ENCODE measurements around the gene PHF24. TPM values are rescaled to one million over a fixed set of nuclear protein-coding genes. Genes with fewer than 3 reads are reported as not detected.
A peak's percentile ranks its signal among the peaks of the same experiment; 100 is the strongest.

PHF24 gene
- total RNA-seq, 5 donors from 2014 or later (not counting 1 experiment from before 2014, with no cell fraction given) = not detected

DNA sequence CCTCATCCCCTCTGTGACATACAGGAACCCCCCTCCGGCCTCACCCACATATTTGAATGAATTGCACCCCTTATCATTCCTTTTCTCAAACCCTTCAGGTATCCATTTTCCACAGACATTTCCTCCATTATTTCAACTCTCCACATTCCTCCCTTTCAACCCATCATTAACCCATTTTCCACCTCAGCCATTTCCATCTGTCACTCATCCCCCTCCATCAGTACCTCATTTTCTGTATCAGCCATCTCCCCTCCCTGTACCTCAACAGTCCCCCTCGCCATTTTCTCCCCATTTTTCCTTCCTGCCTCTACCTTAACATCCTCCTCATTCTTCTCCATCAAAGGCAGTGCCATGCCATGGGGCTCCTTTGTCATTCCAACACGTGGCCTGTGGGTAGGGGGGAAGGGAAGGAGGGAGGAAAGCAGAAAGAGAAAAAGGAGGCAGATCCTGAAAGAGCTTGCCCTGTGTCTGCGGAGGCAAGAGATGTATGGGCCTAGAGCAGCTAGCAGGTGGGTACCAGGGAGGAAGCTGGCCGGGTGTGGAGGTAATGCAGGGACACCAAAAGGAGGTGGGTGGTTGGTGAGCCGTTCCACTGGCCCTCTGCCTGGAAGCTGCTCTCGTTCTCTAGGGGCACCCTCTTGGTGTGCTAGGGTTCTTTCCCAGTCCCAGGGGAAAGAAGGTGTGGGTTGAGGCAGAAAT, 33.0 kb downstream of the PHF24 start:
- ChIA-PET POLR2A (no interaction called here), CTCF (no interaction called here)
- no peak for DNase-seq
- 78% methylated on average over 4 of the region's 7 CpGs for WGBS (ENCODE audit: insufficient coverage)
- no peak overlapping the region for H3K4me3 ChIP-seq (ENCODE audit: control insufficient read depth in 1 of 2, extremely low read depth in 1 of 2, low read length in 1 of 2)
- H3K27me3 ChIP-seq (replicated peaks in 1 of 2; ENCODE audit: control insufficient read depth in 2 of 2, extremely low read depth in 1 of 2, insufficient read depth in 2 of 2, low read length in 1 of 2) = peaks cover 0 to 7% of the 10 kb centered on the region in 2 experiments
- no peaks in the 10 kb centered on the region for H3K9me3 Mint-ChIP-seq
- no peaks in the 10 kb centered on the region for H3K9me3 ChIP-seq
- H3K27ac ChIP-seq (ENCODE audit: low read length) = no peak overlapping the region
- ATAC-seq (replicated peaks in 1 of 4) = no peak
- H3K4me1 ChIP-seq (ENCODE audit: control insufficient read depth in 1 of 2, extremely low read depth in 1 of 2, insufficient read depth in 2 of 2, low read length in 2 of 2) = peaks cover 19 to 37% of the 10 kb centered on the region in 2 experiments
- H3K27ac Mint-ChIP-seq = no peak overlapping the region
- H3K36me3 ChIP-seq (ENCODE audit: control insufficient read depth in 2 of 2, extremely low read depth in 1 of 2, insufficient read depth in 1 of 2, low read length in 1 of 2) = peaks cover 0 to 2% of the 10 kb centered on the region in 2 donors
- peak overlapping the region; percentile 79 to 85 (median 83) for H3K4me3 Mint-ChIP-seq
- H3K4me1 Mint-ChIP-seq = peaks cover 40 to 45% (median 44%) of the 10 kb centered on the region in 3 donors
- H3K36me3 Mint-ChIP-seq = no peaks in the 10 kb centered on the region
- no peaks in the 10 kb centered on the region for H3K27me3 Mint-ChIP-seq

GRCh38 chr9:34991607-34992375, 33.7 kb downstream of the PHF24 start:
- H3K4me1 ChIP-seq (ENCODE audit: control insufficient read depth in 1 of 2, extremely low read depth in 1 of 2, insufficient read depth in 2 of 2, low read length in 2 of 2) = peaks cover 12 to 30% of the 10 kb centered on the region in 2 experiments
- peaks cover 33 to 40% (median 38%) of the 10 kb centered on the region in 3 donors for H3K4me1 Mint-ChIP-seq
- H3K4me3 ChIP-seq (ENCODE audit: control insufficient read depth in 1 of 2, extremely low read depth in 1 of 2, low read length in 1 of 2) = no peak overlapping the region
- ChIA-PET CTCF (no interaction called here), POLR2A (no interaction called here)
- H3K27me3 Mint-ChIP-seq = no peaks in the 10 kb centered on the region
- no peak overlapping the region for H3K27ac ChIP-seq (ENCODE audit: low read length)
- WGBS (ENCODE audit: insufficient coverage) = 58% methylated on average over 4 of the region's 15 CpGs
- DNase-seq (peak in 1 of 35 experiments; percentile 19), ATAC-seq (replicated peaks in 1 of 4) (no peak)
- no peaks in the 10 kb centered on the region for H3K9me3 Mint-ChIP-seq
- H3K9me3 ChIP-seq = no peaks in the 10 kb centered on the region
- peak overlapping the region in 1 of 3 donors; percentile 8 for H3K4me3 Mint-ChIP-seq
- H3K27ac Mint-ChIP-seq = peak overlapping the region in 1 of 2 donors; percentile 52
- H3K27me3 ChIP-seq (replicated peaks in 1 of 2; ENCODE audit: control insufficient read depth in 2 of 2, extremely low read depth in 1 of 2, insufficient read depth in 2 of 2, low read length in 1 of 2) = peaks cover 0 to 7% of the 10 kb centered on the region in 2 experiments
- peaks cover 0 to 9% of the 10 kb centered on the region in 2 donors for H3K36me3 ChIP-seq (ENCODE audit: control insufficient read depth in 2 of 2, extremely low read depth in 1 of 2, insufficient read depth in 1 of 2, low read length in 1 of 2)
- H3K36me3 Mint-ChIP-seq = peaks cover 6% of the 10 kb centered on the region

DNA sequence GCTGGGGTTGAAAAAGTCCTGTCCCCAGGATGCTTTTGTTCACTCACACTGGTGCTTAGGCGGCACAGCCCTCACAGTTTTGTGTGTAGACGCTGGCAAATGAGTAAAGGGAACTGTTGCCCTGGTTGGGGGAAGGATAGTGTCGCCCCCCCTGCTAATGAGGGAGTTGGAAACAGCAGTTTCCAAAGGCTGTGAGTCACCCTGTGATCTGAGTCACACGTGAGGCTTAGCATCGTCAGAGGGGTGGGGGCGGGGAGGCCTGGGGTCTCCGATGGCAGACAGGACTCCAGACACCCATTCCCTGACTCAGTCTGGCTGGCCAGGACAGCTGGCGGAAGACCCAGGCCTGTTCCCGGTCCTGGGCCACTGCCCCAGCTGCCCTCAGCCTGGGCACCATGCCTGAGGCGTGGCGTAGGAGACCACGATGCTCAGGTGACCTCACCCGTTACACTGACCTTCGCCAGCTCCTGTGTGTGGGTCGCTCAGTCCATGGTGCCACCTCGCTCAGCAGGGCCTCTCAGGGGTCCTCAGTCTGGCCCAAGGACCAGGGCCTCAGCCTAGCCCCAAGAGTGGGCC, 34.4 kb downstream of the PHF24 start:
- no peaks in the 10 kb centered on the region for H3K27me3 Mint-ChIP-seq
- peaks cover 26 to 33% (median 31%) of the 10 kb centered on the region in 3 donors for H3K4me1 Mint-ChIP-seq
- no peaks in the 10 kb centered on the region for H3K9me3 ChIP-seq
- no peak overlapping the region for H3K4me3 ChIP-seq (ENCODE audit: control insufficient read depth in 1 of 2, extremely low read depth in 1 of 2, low read length in 1 of 2)
- H3K27me3 ChIP-seq (replicated peaks in 1 of 2; ENCODE audit: control insufficient read depth in 2 of 2, extremely low read depth in 1 of 2, insufficient read depth in 2 of 2, low read length in 1 of 2) = peaks cover 0 to 7% of the 10 kb centered on the region in 2 experiments
- 65% methylated on average over 16 of the region's 16 CpGs for WGBS (ENCODE audit: insufficient coverage)
- DNase-seq (peak in 2 of 35 experiments; percentile 10 to 27), ATAC-seq (replicated peaks in 1 of 4) (no peak)
- ChIA-PET CTCF (no interaction called here), POLR2A (no interaction called here)
- no peak overlapping the region for H3K27ac ChIP-seq (ENCODE audit: low read length)
- H3K27ac Mint-ChIP-seq = no peak overlapping the region
- peaks cover 5 to 23% of the 10 kb centered on the region in 2 experiments for H3K4me1 ChIP-seq (ENCODE audit: control insufficient read depth in 1 of 2, extremely low read depth in 1 of 2, insufficient read depth in 2 of 2, low read length in 2 of 2)
- H3K36me3 ChIP-seq (ENCODE audit: control insufficient read depth in 2 of 2, extremely low read depth in 1 of 2, insufficient read depth in 1 of 2, low read length in 1 of 2) = peaks cover 0 to 9% of the 10 kb centered on the region in 2 donors
- peaks cover 10% of the 10 kb centered on the region for H3K36me3 Mint-ChIP-seq
- no peak overlapping the region for H3K4me3 Mint-ChIP-seq
- H3K9me3 Mint-ChIP-seq = no peaks in the 10 kb centered on the region

DNA sequence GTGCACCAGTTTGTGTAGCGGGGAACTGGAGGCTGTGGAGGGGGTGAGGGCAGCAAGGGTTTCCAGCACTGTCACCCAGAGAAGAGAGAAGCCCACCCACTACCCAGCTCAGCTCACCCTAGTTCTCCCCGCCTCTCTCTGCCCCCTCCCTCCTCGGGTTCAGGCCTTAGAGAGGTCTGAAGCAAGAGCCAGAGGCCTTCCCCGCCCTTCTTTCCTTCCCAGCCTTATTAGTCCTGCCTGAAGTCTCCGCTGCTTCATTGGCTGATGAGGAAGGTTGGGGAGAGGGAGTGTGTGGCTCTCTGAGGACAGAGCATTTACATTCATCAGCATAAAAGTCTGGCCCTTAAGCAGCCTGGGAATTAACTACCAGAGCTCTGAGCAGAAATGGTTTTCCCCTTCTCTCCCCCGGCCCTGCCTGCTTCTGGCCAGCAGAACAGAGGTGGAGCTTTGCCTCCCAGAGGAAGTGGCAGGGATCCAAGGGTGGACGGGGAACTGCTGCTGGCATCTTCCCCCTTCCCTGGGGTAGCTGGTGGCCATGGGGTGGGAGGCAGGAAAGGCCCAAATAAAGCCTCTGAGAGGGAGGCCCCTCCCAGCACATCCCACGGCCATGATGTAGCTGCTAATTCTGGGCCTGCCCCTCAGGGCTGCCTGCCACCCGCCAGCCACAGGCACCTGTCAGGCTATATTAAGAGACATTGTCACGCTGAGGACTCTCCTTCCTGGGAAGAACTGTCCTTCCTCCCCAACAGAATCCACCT, 35.6 kb downstream of the PHF24 start:
- no peak for ATAC-seq (replicated peaks in 1 of 4)
- no peaks in the 10 kb centered on the region for H3K9me3 Mint-ChIP-seq
- DNase-seq = no peak
- Histone ChIP-seq H3K27me3 (replicated peaks in 1 of 2; ENCODE audit: control insufficient read depth in 2 of 2, extremely low read depth in 1 of 2, insufficient read depth in 2 of 2, low read length in 1 of 2) (peaks cover 0 to 7% of the 10 kb centered on the region in 2 experiments), H3K27ac (ENCODE audit: low read length) (no peak overlapping the region), H3K4me3 (ENCODE audit: control insufficient read depth in 1 of 2, extremely low read depth in 1 of 2, low read length in 1 of 2) (no peak overlapping the region), H3K9me3 (no peaks in the 10 kb centered on the region), H3K36me3 (ENCODE audit: control insufficient read depth in 2 of 2, extremely low read depth in 1 of 2, insufficient read depth in 1 of 2, low read length in 1 of 2) (peaks cover 0 to 9% of the 10 kb centered on the region in 2 donors), H3K4me1 (ENCODE audit: control insufficient read depth in 1 of 2, extremely low read depth in 1 of 2, insufficient read depth in 2 of 2, low read length in 2 of 2) (peaks cover 2 to 12% of the 10 kb centered on the region in 2 experiments)
- H3K36me3 Mint-ChIP-seq = peaks cover 11% of the 10 kb centered on the region
- H3K4me3 Mint-ChIP-seq = no peak overlapping the region
- peaks cover 14 to 25% (median 24%) of the 10 kb centered on the region in 3 donors for H3K4me1 Mint-ChIP-seq
- no peaks in the 10 kb centered on the region for H3K27me3 Mint-ChIP-seq
- H3K27ac Mint-ChIP-seq = no peak overlapping the region
- ChIA-PET CTCF (interaction anchor here in 1 of 2 donors (1.3 kb wide), 1 partner anchor 9 kb away, joined by 4 read pairs; no protein-coding TSS in a partner anchor), POLR2A (no interaction called here)
- WGBS (ENCODE audit: insufficient coverage) = 67% methylated on average over 1 of the region's 10 CpGs

GRCh38 chr9:34994260-34994899, 36.3 kb downstream of the PHF24 start:
- Histone ChIP-seq H3K36me3 (ENCODE audit: control insufficient read depth in 2 of 2, extremely low read depth in 1 of 2, insufficient read depth in 1 of 2, low read length in 1 of 2) (peaks cover 0 to 9% of the 10 kb centered on the region in 2 donors), H3K27me3 (replicated peaks in 1 of 2; ENCODE audit: control insufficient read depth in 2 of 2, extremely low read depth in 1 of 2, insufficient read depth in 2 of 2, low read length in 1 of 2) (peaks cover 0 to 7% of the 10 kb centered on the region in 2 experiments), H3K27ac (ENCODE audit: low read length) (no peak overlapping the region), H3K4me1 (ENCODE audit: control insufficient read depth in 1 of 2, extremely low read depth in 1 of 2, insufficient read depth in 2 of 2, low read length in 2 of 2) (peaks cover 0 to 8% of the 10 kb centered on the region in 2 experiments), H3K4me3 (ENCODE audit: control insufficient read depth in 1 of 2, extremely low read depth in 1 of 2, low read length in 1 of 2) (no peak overlapping the region), H3K9me3 (no peaks in the 10 kb centered on the region)
- Mint-ChIP-seq H3K9me3 (no peaks in the 10 kb centered on the region), H3K4me3 (no peak overlapping the region), H3K4me1 (peaks cover 11 to 18% (median 18%) of the 10 kb centered on the region in 3 donors), H3K36me3 (peaks cover 11% of the 10 kb centered on the region), H3K27me3 (no peaks in the 10 kb centered on the region), H3K27ac (no peak overlapping the region)
- ChIA-PET POLR2A (no interaction called here), CTCF (interaction anchor here (1.2 to 1.3 kb wide), 2 partner anchors 9 to 95 kb away, joined by 4 read pairs; no protein-coding TSS in a partner anchor)
- ATAC-seq (replicated peaks in 1 of 4) = no peak
- peak in 1 of 35 experiments; percentile 13 for DNase-seq
- 60% methylated on average over 1 of the region's 4 CpGs for WGBS (ENCODE audit: insufficient coverage)
